H1 (cell line): Measurements from ENCODE around the gene CDK19. TPM values are rescaled to one million over a fixed set of nuclear protein-coding genes. Genes with fewer than 3 reads are reported as not detected.

Experiments
- CTCF ChIA-PET: fragments of 300-600 bp; sonication (Branson Sonifier 250); formaldehyde crosslinking; loops from one replicate; lab custom pipeline; 2021; ENCODE audit not compliant: partially characterized antibody; lab: Charles Lee
- POLR2A ChIA-PET: fragments of 300-600 bp; sonication (Branson Sonifier 250); formaldehyde crosslinking; loops from one replicate; lab custom pipeline; 2021; ENCODE audit warnings: inconsistent platforms; ENCODE audit not compliant: partially characterized antibody; lab: Charles Lee
- DNase-seq, 2 experiments: peaks; one replicate each; pipeline versions ENCODE4 v3.0.0 to v3.0.0-alpha.2; 2010 to 2022; ENCODE audit warnings: low spot score in 2 of 2, low read depth in 1 of 2, mixed read lengths in 1 of 2
- FAIRE-seq: peaks from 2 replicates; lab custom pipeline; 2011; peaks lifted over from hg19 to GRCh38; lab: Jason Lieb, UNC
- H2AFZ ChIP-seq: 2 replicates; pipeline ENCODE4 v1.8.1; 2012; ENCODE audit warnings: low read length, inconsistent platforms
- H2AK5ac ChIP-seq: 2 replicates; pipeline ENCODE4 v1.6.1; 2013; ENCODE audit warnings: low read depth, low read length
- H2BK120ac ChIP-seq: replicated peaks from 2 replicates; pipeline ENCODE3; 2013; ENCODE audit warnings: low read depth, low read length, inconsistent platforms
- H2BK12ac ChIP-seq: 2 replicates; pipeline ENCODE4 v1.6.1; 2013; ENCODE audit warnings: low read depth, low read length
- H2BK15ac ChIP-seq: 2 replicates; pipeline ENCODE4 v1.6.1; 2013; ENCODE audit warnings: low read length
- H2BK20ac ChIP-seq: 2 replicates; pipeline ENCODE4 v1.6.1; 2013; ENCODE audit warnings: low read length
- H2BK5ac ChIP-seq: 2 replicates; pipeline ENCODE4 v1.6.1; 2013; ENCODE audit warnings: low read depth, low read length
- H3K14ac ChIP-seq: 2 replicates; pipeline ENCODE4 v1.6.1; 2013; ENCODE audit warnings: inconsistent platforms; ENCODE audit not compliant: insufficient read length
- H3K18ac ChIP-seq: 2 replicates; pipeline ENCODE4 v1.6.1; 2013; ENCODE audit warnings: low read length; ENCODE audit errors: extremely low read depth
- H3K23ac ChIP-seq: 2 replicates; pipeline ENCODE4 v1.6.1; 2013; ENCODE audit warnings: inconsistent platforms; ENCODE audit not compliant: insufficient read length
- H3K23me2 ChIP-seq: 2 replicates; pipeline ENCODE4 v1.6.1; 2013; ENCODE audit warnings: low read depth, low read length
- H3K27ac ChIP-seq: 2 replicates; pipeline ENCODE4 v1.6.1; 2011; ENCODE audit warnings: low read depth, low read length, inconsistent platforms
- H3K27me3 ChIP-seq, 4 experiments: replicated peaks in 1 of 4; 1 replicate in 1 of 4; 2 replicates in 3 of 4; pipeline versions ENCODE4 v1.6.1 to v1.8.1; 2011 to 2013; ENCODE audit warnings: low read length in 3 of 4, mild to moderate bottlenecking in 3 of 4, inconsistent platforms in 2 of 4, mixed read lengths in 2 of 4, moderate library complexity in 1 of 4; ENCODE audit not compliant: control insufficient read depth in 3 of 4, insufficient read depth in 3 of 4; ENCODE audit errors: extremely low read depth in 1 of 4
- H3K36me3 ChIP-seq, 4 experiments: 2 replicates each; pipeline versions ENCODE4 v1.6.1 to v1.8.1; 2011 to 2013; ENCODE audit warnings: mild to moderate bottlenecking in 4 of 4, low read length in 3 of 4, moderate library complexity in 2 of 4, control low read depth in 1 of 4, inconsistent platforms in 1 of 4; ENCODE audit not compliant: insufficient read depth in 4 of 4, control insufficient read depth in 2 of 4
- H3K4ac ChIP-seq: replicated peaks from 2 replicates; pipeline ENCODE3; 2013; ENCODE audit warnings: low read length, low read depth, mixed read lengths, inconsistent platforms; ENCODE audit not compliant: insufficient read length
- H3K4me1 ChIP-seq, 4 experiments: replicated peaks in 1 of 4; 1 replicate in 1 of 4; 2 replicates in 3 of 4; pipeline versions ENCODE4 v1.6.1 to v1.8.1; 2011 to 2013; ENCODE audit warnings: low read length in 3 of 4, inconsistent platforms in 2 of 4, mixed read lengths in 1 of 4; ENCODE audit not compliant: insufficient read depth in 4 of 4, control insufficient read depth in 3 of 4
- H3K4me2 ChIP-seq, 2 experiments: 2 replicates each; pipeline versions ENCODE4 v1.6.1 to v1.8.1; 2011 to 2013; ENCODE audit warnings: low read depth in 2 of 2, low read length in 2 of 2, control low read depth in 1 of 2, inconsistent platforms in 1 of 2, mild to moderate bottlenecking in 1 of 2; ENCODE audit not compliant: insufficient read depth in 1 of 2
- H3K4me3 ChIP-seq, 4 experiments: fragments of 200-600, 300-600 bp in 1 of 4; sonication (generic), shearing (Covaris generic), sonication (Bioruptor Twin) in 1 of 4; 2 replicates each; pipeline versions ENCODE4 v1.5.1 to v1.8.1; 2011 to 2016; ENCODE audit warnings: low read length in 4 of 4, low read depth in 3 of 4, control low read depth in 2 of 4, inconsistent platforms in 2 of 4, mild to moderate bottlenecking in 2 of 4, mixed read lengths in 1 of 4, moderate library complexity in 1 of 4; ENCODE audit not compliant: insufficient read depth in 2 of 4; ENCODE audit errors: extremely low read depth in 1 of 4
- H3K56ac ChIP-seq: replicated peaks from 2 replicates; pipeline ENCODE3; 2013; ENCODE audit warnings: low read depth, mild to moderate bottlenecking, mixed read lengths, low read length, inconsistent platforms; ENCODE audit not compliant: insufficient read length
- H3K79me1 ChIP-seq: 2 replicates; pipeline ENCODE4 v1.6.1; 2013; ENCODE audit warnings: low read depth, low read length, control low read depth
- H3K79me2 ChIP-seq, 2 experiments: 2 replicates each; pipeline versions ENCODE4 v1.6.1 to v1.8.1; 2012 to 2013; ENCODE audit warnings: low read length in 2 of 2, mild to moderate bottlenecking in 2 of 2, inconsistent platforms in 1 of 2; ENCODE audit not compliant: insufficient read depth in 2 of 2, control insufficient read depth in 1 of 2
- H3K9ac ChIP-seq, 4 experiments: replicated peaks in 1 of 4; 1 replicate in 1 of 4; 2 replicates in 3 of 4; pipeline versions ENCODE4 v1.6.1 to v1.8.1; 2011 to 2013; ENCODE audit warnings: low read depth in 3 of 4, low read length in 3 of 4, control low read depth in 2 of 4, mild to moderate bottlenecking in 2 of 4, moderate library complexity in 2 of 4, inconsistent platforms in 1 of 4; ENCODE audit errors: extremely low read depth in 1 of 4
- H3K9me3 ChIP-seq, 2 experiments: 2 replicates each; pipeline versions ENCODE4 v1.6.1 to v1.8.1; 2012 to 2013; ENCODE audit warnings: mild to moderate bottlenecking in 2 of 2, moderate library complexity in 2 of 2, control low read depth in 1 of 2, inconsistent platforms in 1 of 2, low read depth in 1 of 2, low read length in 1 of 2, mixed read lengths in 1 of 2; ENCODE audit not compliant: insufficient read depth in 2 of 2
- H4K20me1 ChIP-seq, 2 experiments: replicated peaks in 1 of 2; 2 replicates each; pipeline versions ENCODE3 to v1.8.1; 2011 to 2013; ENCODE audit warnings: inconsistent platforms in 2 of 2, low read length in 2 of 2, mild to moderate bottlenecking in 1 of 2; ENCODE audit not compliant: insufficient read depth in 2 of 2, control insufficient read depth in 1 of 2
- H4K5ac ChIP-seq: 2 replicates; pipeline ENCODE4 v1.6.1; 2013; ENCODE audit warnings: low read length, low read depth, mixed read lengths, inconsistent platforms; ENCODE audit not compliant: insufficient read length
- H4K8ac ChIP-seq: 2 replicates; pipeline ENCODE4 v1.8.0; 2013; ENCODE audit warnings: mild to moderate bottlenecking, moderate library complexity, low read length, inconsistent platforms; ENCODE audit not compliant: insufficient read depth; ENCODE audit errors: extremely low read depth
- H4K91ac ChIP-seq: replicated peaks from 2 replicates; pipeline ENCODE3; 2013; ENCODE audit warnings: low read length, mixed read lengths, inconsistent platforms; ENCODE audit not compliant: insufficient read length
- CHD2 ChIP-seq: IDR thresholded peaks from 2 replicates; pipeline ENCODE4 v1.6.1; 2012; ENCODE audit warnings: low read length, improper control_type of control experiment
- E2F6 ChIP-seq: IDR thresholded peaks from 2 replicates; pipeline ENCODE4 v1.6.1; 2012; ENCODE audit warnings: inconsistent platforms
- FOSL1 ChIP-seq: IDR thresholded peaks from 2 replicates; pipeline ENCODE4 v1.6.1; 2011; ENCODE audit warnings: mild to moderate bottlenecking, low read depth, low read length, moderate library complexity; ENCODE audit not compliant: insufficient read depth
- JUND ChIP-seq: IDR thresholded peaks from 2 replicates; pipeline ENCODE4 v1.6.1; 2011; ENCODE audit warnings: mild to moderate bottlenecking, improper control_type of control experiment, low read length
- MAX ChIP-seq: IDR thresholded peaks from 2 replicates; pipeline ENCODE4 v1.6.1; 2012; ENCODE audit warnings: inconsistent platforms
- NRF1 ChIP-seq: IDR thresholded peaks from 2 replicates; pipeline ENCODE4 v1.6.1; 2011; ENCODE audit warnings: mild to moderate bottlenecking, low read depth, low read length, improper control_type of control experiment
- POLR2A ChIP-seq, 2 experiments: IDR thresholded peaks; 1 replicate in 1 of 2; 2 replicates in 1 of 2; pipeline ENCODE4 v1.6.1; 2011; ENCODE audit warnings: low read depth in 2 of 2, low read length in 2 of 2, mild to moderate bottlenecking in 2 of 2; ENCODE audit errors: control extremely low read depth in 1 of 2
- RBBP5 ChIP-seq: IDR thresholded peaks from 2 replicates; pipeline ENCODE4 v1.7.1; 2012; ENCODE audit warnings: low read depth, mild to moderate bottlenecking, inconsistent platforms, low read length, moderate library complexity, borderline replicate concordance
- SP2 ChIP-seq: IDR thresholded peaks from 2 replicates; pipeline ENCODE4 v1.6.1; 2012; ENCODE audit warnings: mild to moderate bottlenecking, low read length, inconsistent platforms
- USF2 ChIP-seq: IDR thresholded peaks from 2 replicates; pipeline ENCODE4 v1.6.1; 2011; ENCODE audit warnings: low read length, improper control_type of control experiment
- WGBS, 2 experiments: shearing (Covaris generic) in 1 of 2; methylation state at CpG; one replicate each; pipeline versions ENCODE4 v1.1.6 to v1.1.7; 2013 to 2015; ENCODE audit warnings: low lambda C conversion rate in 2 of 2, mixed read lengths in 2 of 2, inconsistent platforms in 1 of 2, low coverage in 1 of 2, missing lambda C conversion rate in 1 of 2; ENCODE audit not compliant: insufficient replicate concordance in 2 of 2, insufficient coverage in 1 of 2, insufficient read length in 1 of 2; ENCODE audit errors: extremely low coverage in 1 of 2, missing lambda C conversion rate in 1 of 2; 5-methylcytosine and 5-hydroxymethylcytosine counted together
- polyA plus RNA-seq, 7 experiments: library from polyadenylated mRNA; depleted of rRNA in 3 of 7; stranded (reverse) in 5 of 7; unstranded in 2 of 7; fragments of >200 nt in 5 of 7; fragments of 200-250 nt in 2 of 7; gene quantifications; 1 replicate in 5 of 7; 2 replicates in 1 of 7; 4 replicates in 1 of 7; pipeline versions ENCODE4 v1.2.1 to v1.2.3, GENCODE V29; 2011 to 2013; ENCODE audit warnings: missing spikeins in 2 of 7, mixed read lengths in 2 of 7
- total RNA-seq: library from RNA; stranded (reverse); fragmentation: NEBNext Ultra II Directional; extraction: Animal tissue kit (Norgen Biotek cat#: 25700); gene quantifications from 2 replicates; pipeline ENCODE4 v1.2.1, GENCODE V29; 2021
- TF ChIP-seq, protein P1 (sequence below): IDR thresholded peaks from 2 replicates; pipeline ENCODE4 v1.6.1; 2012; ENCODE audit warnings: low read length, inconsistent platforms

CDK19 gene
- total and polyA plus RNA-seq, 2 of the 8 experiments (the other 6 are each of a cell fraction or from before 2014, with no cell fraction given), result 4.9 to 12.6 TPM

DNA sequence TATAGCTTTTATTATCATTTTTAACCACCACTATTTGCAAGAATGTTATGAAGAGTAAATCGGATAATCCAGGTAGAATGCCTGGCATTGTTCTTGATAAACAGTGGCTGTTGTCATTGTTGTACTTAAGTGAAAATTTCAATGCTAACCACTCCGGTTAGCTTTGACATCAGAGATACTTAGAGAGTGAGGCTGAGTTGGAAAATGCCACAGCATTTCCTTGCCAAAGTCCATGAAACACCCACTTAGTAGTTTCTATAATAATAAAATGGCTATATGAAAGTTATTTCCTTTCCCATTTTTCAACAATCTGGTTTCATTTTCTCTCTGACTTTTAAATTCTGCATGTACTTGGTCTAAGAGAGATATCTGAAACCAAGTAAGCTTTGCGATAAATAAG lies 132.0 kb downstream of the CDK19 start:
- H4K8ac ChIP-seq, result no peak overlapping the region
- H3K4me1 ChIP-seq, result no peaks in the 10 kb centered on the region
- H2BK12ac ChIP-seq, result no peak overlapping the region
- no peak overlapping the region for H3K9ac ChIP-seq
- no peak overlapping the region for H2AK5ac ChIP-seq
- H2AFZ ChIP-seq, result no peak overlapping the region
- ChIA-PET CTCF (interaction anchor here (0.7 to 2.5 kb wide), 13 partner anchors 10 to 305 kb away, joined by 3 to 10 read pairs (median 5); partner anchors contain the start of gene CDK19), POLR2A (interaction anchor here (0.6 to 2.5 kb wide), 2 partner anchors 186 to 191 kb away, joined by 3 to 8 read pairs; partner anchors contain the start of gene AMD1)
- H4K5ac ChIP-seq, result no peak overlapping the region
- no peak overlapping the region for H2BK20ac ChIP-seq
- H3K36me3 ChIP-seq, result no peaks in the 10 kb centered on the region
- no peaks in the 10 kb centered on the region for H3K23me2 ChIP-seq
- no peak overlapping the region for H3K56ac ChIP-seq
- no peak overlapping the region for H3K27ac ChIP-seq
- H3K18ac ChIP-seq, result no peak overlapping the region
- no peaks in the 10 kb centered on the region for H3K79me1 ChIP-seq
- H4K20me1 ChIP-seq, result peaks cover 0 to 4% of the 10 kb centered on the region in 2 experiments
- no peak overlapping the region for H3K14ac ChIP-seq
- no peak overlapping the region for H2BK5ac ChIP-seq
- no peak for FAIRE-seq
- H3K27me3 ChIP-seq, result no peaks in the 10 kb centered on the region
- no peaks in the 10 kb centered on the region for H3K9me3 ChIP-seq
- H3K79me2 ChIP-seq, result no peaks in the 10 kb centered on the region
- no peak overlapping the region for H3K23ac ChIP-seq
- H3K4me3 ChIP-seq, result no peak overlapping the region
- no peak overlapping the region for H2BK15ac ChIP-seq
- no peak for DNase-seq
- H2BK120ac ChIP-seq, result no peak overlapping the region
- no peak overlapping the region for H3K4ac ChIP-seq
- WGBS, 2 experiments, result 97% methylated on average over 3 of the region's 3 CpGs; no CpG with 5 or more reads in 1 of the 2 experiments
- no peak overlapping the region for H4K91ac ChIP-seq
- no peak overlapping the region for H3K4me2 ChIP-seq
- TF ChIP-seq RBBP5 (no peak), NRF1 (no peak), POLR2A (IDR thresholded peaks at IDR 0.05; ENCODE audit: control extremely low read depth in 1 of 2, low read depth in 2 of 2, low read length in 2 of 2) (no peak), E2F6 (no peak), JUND (no peak), SP2 (no peak), USF2 (no peak), FOSL1 (no peak), CHD2 (no peak), MAX (no peak)
- TF ChIP-seq, protein P1, sequence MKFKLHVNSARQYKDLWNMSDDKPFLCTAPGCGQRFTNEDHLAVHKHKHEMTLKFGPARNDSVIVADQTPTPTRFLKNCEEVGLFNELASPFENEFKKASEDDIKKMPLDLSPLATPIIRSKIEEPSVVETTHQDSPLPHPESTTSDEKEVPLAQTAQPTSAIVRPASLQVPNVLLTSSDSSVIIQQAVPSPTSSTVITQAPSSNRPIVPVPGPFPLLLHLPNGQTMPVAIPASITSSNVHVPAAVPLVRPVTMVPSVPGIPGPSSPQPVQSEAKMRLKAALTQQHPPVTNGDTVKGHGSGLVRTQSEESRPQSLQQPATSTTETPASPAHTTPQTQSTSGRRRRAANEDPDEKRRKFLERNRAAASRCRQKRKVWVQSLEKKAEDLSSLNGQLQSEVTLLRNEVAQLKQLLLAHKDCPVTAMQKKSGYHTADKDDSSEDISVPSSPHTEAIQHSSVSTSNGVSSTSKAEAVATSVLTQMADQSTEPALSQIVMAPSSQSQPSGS, result no peak
